ENCODE results near the gene SPAG17.

GRCh38 chr1:118117521-118117920 is 67.5 kb downstream of the SPAG17 start:
- TF ChIP-seq CTCF (IDR thresholded peaks at IDR 0.05) (no peak), POLR2AphosphoS5 (IDR thresholded peaks at IDR 0.05; ENCODE audit: low read depth, low read length) (no peak), TCF7L2 (IDR thresholded peaks at IDR 0.05; ENCODE audit: low read depth, low read length) (no peak)
- TF ChIP-seq, protein P1, sequence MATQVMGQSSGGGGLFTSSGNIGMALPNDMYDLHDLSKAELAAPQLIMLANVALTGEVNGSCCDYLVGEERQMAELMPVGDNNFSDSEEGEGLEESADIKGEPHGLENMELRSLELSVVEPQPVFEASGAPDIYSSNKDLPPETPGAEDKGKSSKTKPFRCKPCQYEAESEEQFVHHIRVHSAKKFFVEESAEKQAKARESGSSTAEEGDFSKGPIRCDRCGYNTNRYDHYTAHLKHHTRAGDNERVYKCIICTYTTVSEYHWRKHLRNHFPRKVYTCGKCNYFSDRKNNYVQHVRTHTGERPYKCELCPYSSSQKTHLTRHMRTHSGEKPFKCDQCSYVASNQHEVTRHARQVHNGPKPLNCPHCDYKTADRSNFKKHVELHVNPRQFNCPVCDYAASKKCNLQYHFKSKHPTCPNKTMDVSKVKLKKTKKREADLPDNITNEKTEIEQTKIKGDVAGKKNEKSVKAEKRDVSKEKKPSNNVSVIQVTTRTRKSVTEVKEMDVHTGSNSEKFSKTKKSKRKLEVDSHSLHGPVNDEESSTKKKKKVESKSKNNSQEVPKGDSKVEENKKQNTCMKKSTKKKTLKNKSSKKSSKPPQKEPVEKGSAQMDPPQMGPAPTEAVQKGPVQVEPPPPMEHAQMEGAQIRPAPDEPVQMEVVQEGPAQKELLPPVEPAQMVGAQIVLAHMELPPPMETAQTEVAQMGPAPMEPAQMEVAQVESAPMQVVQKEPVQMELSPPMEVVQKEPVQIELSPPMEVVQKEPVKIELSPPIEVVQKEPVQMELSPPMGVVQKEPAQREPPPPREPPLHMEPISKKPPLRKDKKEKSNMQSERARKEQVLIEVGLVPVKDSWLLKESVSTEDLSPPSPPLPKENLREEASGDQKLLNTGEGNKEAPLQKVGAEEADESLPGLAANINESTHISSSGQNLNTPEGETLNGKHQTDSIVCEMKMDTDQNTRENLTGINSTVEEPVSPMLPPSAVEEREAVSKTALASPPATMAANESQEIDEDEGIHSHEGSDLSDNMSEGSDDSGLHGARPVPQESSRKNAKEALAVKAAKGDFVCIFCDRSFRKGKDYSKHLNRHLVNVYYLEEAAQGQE (IDR thresholded peaks at IDR 0.05; ENCODE audit: insufficient read depth in 1 of 2, low read depth in 2 of 2, low read length in 1 of 2): no peak
